Mesenchymal stem cell (in vitro differentiated cells and primary cell): ENCODE measurements around the gene A1CF.
"Not testable (repeated sequence)": the region's sequence is repeated elsewhere in the genome, so short reads cannot be mapped to it uniquely, and the experiment has no call there.

Source experiments
- DNase-seq: peaks from one replicate; pipeline ENCODE4 v3.0.0-alpha.2; 2013
- H2AFZ ChIP-seq: one replicate; pipeline ENCODE4 v1.6.1; 2013; ENCODE audit warnings: low read depth, mild to moderate bottlenecking, control low read depth, inconsistent platforms, low read length, moderate library complexity
- H2AK5ac ChIP-seq: 2 replicates; pipeline ENCODE4 v1.6.1; 2013; ENCODE audit warnings: low read length, moderate library complexity, mild to moderate bottlenecking, inconsistent platforms; ENCODE audit not compliant: severe bottlenecking
- H2BK120ac ChIP-seq: one replicate; pipeline ENCODE4 v1.6.1; 2013; ENCODE audit warnings: low read depth, mild to moderate bottlenecking, inconsistent platforms, low read length, moderate library complexity
- H2BK12ac ChIP-seq, 2 experiments: one replicate each; pipeline ENCODE4 v1.6.1; 2013; ENCODE audit warnings: inconsistent platforms in 2 of 2, low read length in 2 of 2, mild to moderate bottlenecking in 2 of 2, moderate library complexity in 2 of 2, control low read depth in 1 of 2
- H2BK15ac ChIP-seq: one replicate; pipeline ENCODE4 v1.6.1; 2013; ENCODE audit warnings: mild to moderate bottlenecking, low read depth, inconsistent platforms; ENCODE audit not compliant: poor library complexity, severe bottlenecking
- H2BK5ac ChIP-seq: 2 replicates; pipeline ENCODE4 v1.6.1; 2013; ENCODE audit warnings: low read depth, mild to moderate bottlenecking, low read length, control low read depth, inconsistent platforms; ENCODE audit not compliant: poor library complexity, severe bottlenecking
- H3K14ac ChIP-seq, 2 experiments: one replicate each; pipeline ENCODE4 v1.6.1; 2013; ENCODE audit warnings: inconsistent platforms in 2 of 2, low read length in 2 of 2, control low read depth in 1 of 2, mild to moderate bottlenecking in 1 of 2, moderate library complexity in 1 of 2
- H3K18ac ChIP-seq, 2 experiments: one replicate each; pipeline ENCODE4 v1.6.1; 2013; ENCODE audit warnings: inconsistent platforms in 2 of 2, low read length in 2 of 2, control low read depth in 1 of 2, low read depth in 1 of 2, mild to moderate bottlenecking in 1 of 2
- H3K23ac ChIP-seq, 2 experiments: one replicate each; pipeline ENCODE4 v1.6.1; 2013; ENCODE audit warnings: inconsistent platforms in 2 of 2, low read length in 2 of 2, mild to moderate bottlenecking in 2 of 2, moderate library complexity in 2 of 2, control low read depth in 1 of 2
- H3K27ac ChIP-seq: 2 replicates; pipeline ENCODE4 v1.5.1; 2013; ENCODE audit warnings: mild to moderate bottlenecking, moderate library complexity, low read length, control low read depth, inconsistent platforms; ENCODE audit not compliant: poor library complexity, severe bottlenecking
- H3K27me3 ChIP-seq, 2 experiments: 2 replicates each; pipeline versions ENCODE4 v1.6.1 to v1.7.0; 2013; ENCODE audit warnings: low read length in 2 of 2, mild to moderate bottlenecking in 2 of 2, moderate library complexity in 2 of 2, control low read depth in 1 of 2, inconsistent platforms in 1 of 2; ENCODE audit not compliant: control insufficient read depth in 1 of 2, insufficient read depth in 1 of 2
- H3K36me3 ChIP-seq, 2 experiments: 2 replicates each; pipeline versions ENCODE4 v1.6.1 to v1.7.0; 2013; ENCODE audit warnings: low read length in 2 of 2, control low read depth in 1 of 2, inconsistent platforms in 1 of 2, low read depth in 1 of 2, mild to moderate bottlenecking in 1 of 2; ENCODE audit not compliant: insufficient read depth in 2 of 2, control insufficient read depth in 1 of 2
- H3K4ac ChIP-seq, 2 experiments: one replicate each; pipeline ENCODE4 v1.6.1; 2013; ENCODE audit warnings: inconsistent platforms in 2 of 2, low read length in 2 of 2, mild to moderate bottlenecking in 2 of 2, moderate library complexity in 2 of 2, control low read depth in 1 of 2, low read depth in 1 of 2
- H3K4me1 ChIP-seq: 2 replicates; pipeline ENCODE4 v1.6.1; 2013; ENCODE audit warnings: low read depth, low read length, control low read depth; ENCODE audit not compliant: control insufficient read depth, insufficient read depth
- H3K4me2 ChIP-seq: 2 replicates; pipeline ENCODE4 v1.6.1; 2013; ENCODE audit warnings: low read length, mild to moderate bottlenecking, inconsistent platforms; ENCODE audit not compliant: poor library complexity, severe bottlenecking
- H3K4me3 ChIP-seq, 2 experiments: 2 replicates each; pipeline versions ENCODE4 v1.5.1 to v1.7.0; 2013; ENCODE audit warnings: low read length in 2 of 2, mild to moderate bottlenecking in 2 of 2, control low read depth in 1 of 2, low read depth in 1 of 2; ENCODE audit not compliant: insufficient read depth in 1 of 2
- H3K79me1 ChIP-seq: replicated peaks from 2 replicates; pipeline ENCODE4 v1.6.1; 2013; ENCODE audit warnings: mild to moderate bottlenecking, control low read depth, low read length, inconsistent platforms; ENCODE audit not compliant: poor library complexity, severe bottlenecking
- H3K9ac ChIP-seq: 2 replicates; pipeline ENCODE4 v1.7.0; 2013; ENCODE audit warnings: mild to moderate bottlenecking, low read length, moderate library complexity
- H3K9me3 ChIP-seq: 2 replicates; pipeline ENCODE4 v1.7.0; 2013; ENCODE audit warnings: mild to moderate bottlenecking, low read length; ENCODE audit not compliant: control insufficient read depth
- H4K8ac ChIP-seq: one replicate; pipeline ENCODE4 v1.6.1; 2013; ENCODE audit warnings: inconsistent platforms, mild to moderate bottlenecking, low read length, moderate library complexity
- H4K91ac ChIP-seq: one replicate; pipeline ENCODE4 v1.6.1; 2013; ENCODE audit warnings: mild to moderate bottlenecking, low read length, inconsistent platforms
- WGBS: methylation state at CpG from one replicate; pipeline ENCODE4 v1.1.7; 2013; ENCODE audit warnings: mixed read lengths; 5-methylcytosine and 5-hydroxymethylcytosine counted together

Gene A1CF

DNA sequence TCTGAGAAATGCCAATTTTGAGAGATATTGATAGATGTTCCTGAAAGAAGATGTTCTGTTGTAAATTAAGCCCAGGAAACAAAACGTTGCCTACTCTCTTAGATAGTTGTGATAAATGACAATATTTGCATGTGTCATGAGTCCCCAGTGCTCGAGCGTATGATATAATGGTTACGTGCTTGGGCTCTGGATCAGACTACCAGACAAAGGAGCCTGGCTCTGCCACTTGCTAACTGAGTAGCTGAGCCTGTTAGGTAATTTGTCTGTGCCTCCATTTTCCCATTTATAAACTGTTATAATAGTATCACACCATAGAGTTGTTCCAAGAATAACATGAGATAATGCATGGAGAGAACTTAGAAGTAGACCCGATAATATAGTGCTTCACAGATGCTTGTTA, 1.8 kb downstream of the A1CF start:
- no peaks in the 10 kb centered on the region for H3K9me3 ChIP-seq
- H2BK12ac ChIP-seq: no peak overlapping the region
- no peak for DNase-seq
- peaks cover 0 to 26% of the 10 kb centered on the region in 2 experiments for H3K27me3 ChIP-seq
- H2AFZ ChIP-seq: no peak overlapping the region
- H4K8ac ChIP-seq: no peak overlapping the region
- no peak overlapping the region for H2BK5ac ChIP-seq
- no peak overlapping the region for H3K4me3 ChIP-seq
- H2BK120ac ChIP-seq: no peak overlapping the region
- no peak overlapping the region for H3K4me2 ChIP-seq
- H3K23ac ChIP-seq: no peak overlapping the region
- H3K27ac ChIP-seq: no peak overlapping the region
- no peak overlapping the region for H4K91ac ChIP-seq
- no peaks in the 10 kb centered on the region for H3K4me1 ChIP-seq
- H3K9ac ChIP-seq: no peak overlapping the region
- H2AK5ac ChIP-seq: no peak overlapping the region
- H3K14ac ChIP-seq: no peak overlapping the region
- no peak overlapping the region for H3K18ac ChIP-seq
- H3K4ac ChIP-seq: no peak overlapping the region
- no peaks in the 10 kb centered on the region for H3K79me1 ChIP-seq
- H2BK15ac ChIP-seq: no peak overlapping the region
- no peaks in the 10 kb centered on the region for H3K36me3 ChIP-seq
- whole genome bisulfite sequencing: 78% methylated on average over 5 of the region's 5 CpGs

- Histone ChIP-seq H3K4me2 (no peak overlapping the region), H2BK5ac (no peak overlapping the region), H3K36me3 (no peaks in the 10 kb centered on the region), H3K27ac (no peak overlapping the region), H3K27me3 (peaks cover 0 to 20% of the 10 kb centered on the region in 2 experiments), H3K4me1 (no peaks in the 10 kb centered on the region), H3K79me1 (no peaks in the 10 kb centered on the region), H2AFZ (no peak overlapping the region), H4K8ac (no peak overlapping the region), H3K9ac (no peak overlapping the region), H2BK15ac (no peak overlapping the region), H3K14ac (no peak overlapping the region), H2AK5ac (no peak overlapping the region), H2BK12ac (no peak overlapping the region), H3K9me3 (no peaks in the 10 kb centered on the region), H2BK120ac (no peak overlapping the region), H3K23ac (no peak overlapping the region), H3K4me3 (no peak overlapping the region), H3K18ac (no peak overlapping the region), H4K91ac (no peak overlapping the region), H3K4ac (no peak overlapping the region)
- DNase-seq: no peak
- 96% methylated on average over 1 of the region's 2 CpGs for WGBS
Measured at GRCh38 chr10:50882540-50882983, 2.9 kb downstream of the A1CF start.

GRCh38 chr10:50881046-50881445, 4.4 kb downstream of the A1CF start:
- not testable (repeated sequence) for H3K79me1 ChIP-seq, H3K27me3 ChIP-seq, H3K18ac ChIP-seq, H3K4ac ChIP-seq, H2BK15ac ChIP-seq, H3K4me1 ChIP-seq, H3K4me3 ChIP-seq, H4K91ac ChIP-seq, DNase-seq, H2BK12ac ChIP-seq, H2BK120ac ChIP-seq, H3K4me2 ChIP-seq, H3K23ac ChIP-seq, H3K27ac ChIP-seq, H2BK5ac ChIP-seq, H4K8ac ChIP-seq, H3K9ac ChIP-seq, H2AFZ ChIP-seq, H2AK5ac ChIP-seq, H3K9me3 ChIP-seq, H3K36me3 ChIP-seq, H3K14ac ChIP-seq
- WGBS: 88% methylated on average over 10 of the region's 10 CpGs

GRCh38 chr10:50876429-50876828, 9.0 kb downstream of the A1CF start:
- no peak overlapping the region for H2BK5ac ChIP-seq
- H4K91ac ChIP-seq: no peak overlapping the region
- H3K27ac ChIP-seq: no peak overlapping the region
- H3K36me3 ChIP-seq: no peaks in the 10 kb centered on the region
- no peaks in the 10 kb centered on the region for H3K9me3 ChIP-seq
- no peak overlapping the region for H2AFZ ChIP-seq
- no peak overlapping the region for H3K9ac ChIP-seq
- DNase-seq: no peak
- H3K14ac ChIP-seq: no peak overlapping the region
- no peak overlapping the region for H3K18ac ChIP-seq
- no peak overlapping the region for H3K23ac ChIP-seq
- H3K4me1 ChIP-seq: no peaks in the 10 kb centered on the region
- H2BK12ac ChIP-seq: no peak overlapping the region
- H3K27me3 ChIP-seq: peaks cover 0 to 12% of the 10 kb centered on the region in 2 experiments
- no peak overlapping the region for H3K4ac ChIP-seq
- H2AK5ac ChIP-seq: no peak overlapping the region
- WGBS: 73% methylated on average over 2 of the region's 2 CpGs
- H3K79me1 ChIP-seq: no peaks in the 10 kb centered on the region
- no peak overlapping the region for H2BK120ac ChIP-seq
- no peak overlapping the region for H2BK15ac ChIP-seq
- no peak overlapping the region for H3K4me3 ChIP-seq
- H4K8ac ChIP-seq: no peak overlapping the region
- H3K4me2 ChIP-seq: no peak overlapping the region
